ENCODE data around the gene FOSL2. TPM values are rescaled to one million over a fixed set of nuclear protein-coding genes. Genes with fewer than 3 reads are reported as not detected.

The FOSL2 gene
- total and polyA plus RNA-seq, 10 donors: 3.2 to 134 (median 91.2) TPM

GRCh38 chr2:28356095-28356911 lies 36.4 kb upstream of the FOSL2 start:
- H3K4me1 ChIP-seq: peaks cover 29 to 59% (median 51%) of the 10 kb centered on the region in 6 donors
- no peaks in the 10 kb centered on the region for H3K9me3 ChIP-seq
- TF ChIP-seq POLR2AphosphoS5 (IDR thresholded peaks at IDR 0.05): peak; percentile 68 to 82 (median 72)
- TF ChIP-seq CTCF (IDR thresholded peaks at IDR 0.05 in 8 of 11, conservative IDR thresholded peaks at IDR 0.05 in 3 of 11): no peak
- intact Hi-C loops (cut with DNase I; ENCODE audit: low total_unique reads): no loop called here
- WGBS, 5 donors: 41 to 61% (median 47%) methylated on average over 8 to 17 of the region's 17 CpGs
- H3K36me3 ChIP-seq: no peaks in the 10 kb centered on the region
- H3K4me3 ChIP-seq: no peak overlapping the region
- peak overlapping the region; percentile 54 to 80 (median 70) for H3K27ac ChIP-seq
- peak; percentile 91 for DNase-seq
- H3K27me3 ChIP-seq (replicated peaks in 1 of 7): no peaks in the 10 kb centered on the region

GRCh38 chr2:28357055-28357454 lies 35.6 kb upstream of the FOSL2 start:
- DNase-seq: no peak
- intact Hi-C loops (cut with DNase I; ENCODE audit: low total_unique reads): no loop called here
- Histone ChIP-seq H3K27ac (peak overlapping the region in 6 of 8 donors; percentile 54 to 80 (median 70)), H3K4me3 (no peak overlapping the region), H3K27me3 (replicated peaks in 1 of 7) (no peaks in the 10 kb centered on the region), H3K36me3 (no peaks in the 10 kb centered on the region), H3K4me1 (peaks cover 29 to 61% (median 51%) of the 10 kb centered on the region in 6 donors), H3K9me3 (no peaks in the 10 kb centered on the region)
- TF ChIP-seq CTCF (IDR thresholded peaks at IDR 0.05 in 8 of 11, conservative IDR thresholded peaks at IDR 0.05 in 3 of 11) (no peak), POLR2A (IDR thresholded peaks at IDR 0.05) (no peak), POLR2AphosphoS5 (IDR thresholded peaks at IDR 0.05) (no peak)
- WGBS, 5 donors: 89 to 91% (median 90%) methylated on average over 5 of the region's 5 CpGs

- intact Hi-C loops (cut with DNase I; ENCODE audit: low total_unique reads): no loop called here
- WGBS, 5 donors: 77 to 86% (median 84%) methylated on average over 14 to 19 of the region's 19 CpGs
- H3K4me3 ChIP-seq: no peak overlapping the region
- H3K27me3 ChIP-seq (replicated peaks in 1 of 7): no peaks in the 10 kb centered on the region
- H3K9me3 ChIP-seq: no peaks in the 10 kb centered on the region
- no peak for TF ChIP-seq CTCF (IDR thresholded peaks at IDR 0.05 in 8 of 11, conservative IDR thresholded peaks at IDR 0.05 in 3 of 11)
- TF ChIP-seq POLR2A (IDR thresholded peaks at IDR 0.05): no peak
- TF ChIP-seq POLR2AphosphoS5 (IDR thresholded peaks at IDR 0.05): no peak
- peak overlapping the region in 4 of 8 donors; percentile 37 to 80 (median 78) for H3K27ac ChIP-seq
- H3K4me1 ChIP-seq: peaks cover 29 to 61% (median 52%) of the 10 kb centered on the region in 6 donors
- no peaks in the 10 kb centered on the region for H3K36me3 ChIP-seq
- no peak for DNase-seq
Observed at GRCh38 chr2:28357948-28358667, 34.5 kb upstream of the FOSL2 start.

Measured in spleen (tissue), 11 donors.